ENCODE data around the gene TMEM91. TPM values are rescaled to one million over a fixed set of nuclear protein-coding genes. Genes with fewer than 3 reads are reported as not detected.

The TMEM91 gene
- total RNA-seq, 2 experiments from 2014 or later = 10.7 to 12.7 TPM

- ChIA-PET CTCF (ENCODE audit: unreplicated experiment) (interaction anchor here (0.6 to 1.1 kb wide), 5 partner anchors 9 to 182 kb away, joined by 3 to 4 read pairs (median 3); no protein-coding TSS in a partner anchor), POLR2A (interaction anchor here (0.5 to 2.2 kb wide), 16 partner anchors 9 to 807 kb away, joined by 3 to 8 read pairs (median 4); partner anchors contain the start of gene HNRNPUL1)
- H4K20me1 ChIP-seq (ENCODE audit: insufficient read depth, low read length) = no peaks in the 10 kb centered on the region
- TF ChIP-seq EZH2phosphoT487 (IDR thresholded peaks at IDR 0.05; ENCODE audit: borderline replicate concordance, low read depth, low read length) = no peak
- TF ChIP-seq, protein P1, sequence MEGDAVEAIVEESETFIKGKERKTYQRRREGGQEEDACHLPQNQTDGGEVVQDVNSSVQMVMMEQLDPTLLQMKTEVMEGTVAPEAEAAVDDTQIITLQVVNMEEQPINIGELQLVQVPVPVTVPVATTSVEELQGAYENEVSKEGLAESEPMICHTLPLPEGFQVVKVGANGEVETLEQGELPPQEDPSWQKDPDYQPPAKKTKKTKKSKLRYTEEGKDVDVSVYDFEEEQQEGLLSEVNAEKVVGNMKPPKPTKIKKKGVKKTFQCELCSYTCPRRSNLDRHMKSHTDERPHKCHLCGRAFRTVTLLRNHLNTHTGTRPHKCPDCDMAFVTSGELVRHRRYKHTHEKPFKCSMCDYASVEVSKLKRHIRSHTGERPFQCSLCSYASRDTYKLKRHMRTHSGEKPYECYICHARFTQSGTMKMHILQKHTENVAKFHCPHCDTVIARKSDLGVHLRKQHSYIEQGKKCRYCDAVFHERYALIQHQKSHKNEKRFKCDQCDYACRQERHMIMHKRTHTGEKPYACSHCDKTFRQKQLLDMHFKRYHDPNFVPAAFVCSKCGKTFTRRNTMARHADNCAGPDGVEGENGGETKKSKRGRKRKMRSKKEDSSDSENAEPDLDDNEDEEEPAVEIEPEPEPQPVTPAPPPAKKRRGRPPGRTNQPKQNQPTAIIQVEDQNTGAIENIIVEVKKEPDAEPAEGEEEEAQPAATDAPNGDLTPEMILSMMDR (conservative IDR thresholded peaks at IDR 0.05; ENCODE audit: low read length) = no peak
- H3K79me2 ChIP-seq (ENCODE audit: insufficient read depth, low read depth, low read length) = peaks cover 16% of the 10 kb centered on the region; the same call in 1 of the 2 replicates
- intact Hi-C loops (cut with micrococcal nuclease; ENCODE audit: unreplicated experiment) = no loop called here
- H3K27ac ChIP-seq (ENCODE audit: low read depth, low read length, poor library complexity, severe bottlenecking) = peak within 1 kb of the TSS; percentile 87
- BruUV-seq (replicated peaks) = TSS peak; percentile 82
- peak within 1 kb of the TSS; percentile 91 for H3K4me2 ChIP-seq (ENCODE audit: low read length)
- no peaks in the 10 kb centered on the region for H3K36me3 ChIP-seq (ENCODE audit: insufficient read depth, low read length)
- peak within 1 kb of the TSS; percentile 64 for H2AFZ ChIP-seq (ENCODE audit: low read length)
- peaks cover 10% of the 10 kb centered on the region for H3K4me1 ChIP-seq (ENCODE audit: insufficient read depth, low read length, poor library complexity, severe bottlenecking)
- H3K4me3 ChIP-seq (ENCODE audit: low read depth, low read length, poor library complexity, severe bottlenecking) = peak within 1 kb of the TSS; percentile 81
- H3K9me2 ChIP-seq (ENCODE audit: insufficient read depth, low read length) = no peaks in the 10 kb centered on the region
- DNase-seq (ENCODE audit: low spot score) = peak; percentile 99
- H3K9me3 ChIP-seq (ENCODE audit: low read length) = no peaks in the 10 kb centered on the region
Observed at GRCh38 chr19:41363753-41364523, 12.4 kb upstream of the TMEM91 start, which contains the start of gene B9D2. Gene B9D2, minus strand, starts transcription at chr19:41364149. Its CDS starts 630 bp downstream, at chr19:41363519.

DNA sequence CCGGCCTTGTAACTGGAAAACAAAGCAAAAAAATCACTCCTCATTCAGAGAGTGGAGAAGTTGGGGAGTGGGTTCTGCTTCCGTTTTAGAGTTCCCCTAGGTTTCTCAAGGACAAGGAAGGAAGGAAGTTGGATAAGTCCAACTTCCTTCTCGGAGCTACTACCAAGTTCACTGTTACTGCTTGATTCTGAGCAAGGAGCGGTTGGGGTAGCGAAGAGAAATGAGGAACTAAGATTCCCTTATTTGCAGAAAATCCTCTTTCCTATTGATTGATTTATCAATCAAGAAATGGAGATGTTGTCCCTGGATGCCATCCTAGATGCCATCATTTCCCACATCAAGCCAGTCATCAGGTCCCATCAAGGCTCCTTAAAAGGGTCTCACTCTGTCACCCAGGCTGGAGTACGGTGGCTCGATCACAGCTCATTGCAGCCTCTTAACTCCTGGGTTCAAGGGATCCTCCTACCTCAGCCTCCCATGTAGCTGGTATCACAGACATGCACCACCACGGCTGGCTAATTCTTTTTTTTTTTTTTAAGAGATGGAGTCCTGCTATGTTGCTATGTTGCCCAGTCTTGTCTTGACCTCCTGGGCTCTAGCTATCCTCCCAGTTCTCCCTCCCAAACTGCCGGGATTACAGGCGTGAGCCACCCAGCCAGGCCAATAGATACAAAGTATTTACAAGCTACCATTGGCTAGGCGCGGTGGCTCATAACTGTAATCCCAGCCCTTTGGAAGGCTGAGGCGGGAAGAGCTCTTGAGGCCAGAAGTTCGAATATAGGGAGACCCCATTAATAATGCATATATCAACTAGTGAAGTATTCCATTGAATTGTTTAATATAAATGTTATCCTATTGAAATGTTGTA lies 11.6 kb upstream of the TMEM91 start:
- ChIA-PET CTCF (ENCODE audit: unreplicated experiment) (interaction anchor here (1.1 kb wide), 1 partner anchor 181 kb away, joined by 3 read pairs; no protein-coding TSS in a partner anchor), POLR2A (interaction anchor here (0.9 to 2.2 kb wide), 10 partner anchors 8 to 184 kb away, joined by 3 to 8 read pairs (median 4); no protein-coding TSS in a partner anchor)
- intact Hi-C loops (cut with micrococcal nuclease; ENCODE audit: unreplicated experiment) = no loop called here
- no peak for TF ChIP-seq EZH2phosphoT487 (IDR thresholded peaks at IDR 0.05; ENCODE audit: borderline replicate concordance, low read depth, low read length)
- TF ChIP-seq, protein P1 (conservative IDR thresholded peaks at IDR 0.05; ENCODE audit: low read length) = no peak
- Histone ChIP-seq H3K36me3 (ENCODE audit: insufficient read depth, low read length) (no peaks in the 10 kb centered on the region), H4K20me1 (ENCODE audit: insufficient read depth, low read length) (no peaks in the 10 kb centered on the region), H3K4me2 (ENCODE audit: low read length) (peak overlapping the region; percentile 91), H2AFZ (ENCODE audit: low read length) (peak overlapping the region; percentile 64), H3K9me2 (ENCODE audit: insufficient read depth, low read length) (no peaks in the 10 kb centered on the region), H3K4me1 (ENCODE audit: insufficient read depth, low read length, poor library complexity, severe bottlenecking) (peaks cover 10% of the 10 kb centered on the region), H3K4me3 (ENCODE audit: low read depth, low read length, poor library complexity, severe bottlenecking) (peak overlapping the region; percentile 81), H3K9me3 (ENCODE audit: low read length) (no peaks in the 10 kb centered on the region), H3K79me2 (ENCODE audit: insufficient read depth, low read depth, low read length) (peaks cover 16% of the 10 kb centered on the region; the same call in 1 of the 2 replicates), H3K27ac (ENCODE audit: low read depth, low read length, poor library complexity, severe bottlenecking) (peak overlapping the region; percentile 87)
- no TSS peak for BruUV-seq (replicated peaks)
- DNase-seq (ENCODE audit: low spot score) = no peak
